SK-N-SH (cell line): ENCODE results near the gene PIK3CA. TPM values are rescaled to one million over a fixed set of nuclear protein-coding genes. Genes with fewer than 3 reads are reported as not detected.

Experiments
- CTCF ChIA-PET: fragments of 300-600, 350-600 bp; formaldehyde crosslinking; extraction: SDS; loops from one replicate; lab custom pipeline; 2021; lab: Yijun Ruan, JAX
- POLR2A ChIA-PET: fragments of 350-600 bp; sonication (Branson Sonifier 250); formaldehyde crosslinking; extraction: SDS; loops from one replicate; lab custom pipeline; 2020; ENCODE audit warnings: antibody characterized with exemption, inconsistent platforms; lab: Yijun Ruan, JAX
- DNase-seq: peaks from one replicate; pipeline ENCODE4 v3.0.0; 2012
- H2AFZ ChIP-seq: fragments of 200-600 bp; sonication (generic); 2 replicates; pipeline ENCODE4 v1.8.1; 2016; ENCODE audit warnings: antibody characterized with exemption, mild to moderate bottlenecking, low read depth
- H3F3A ChIP-seq: fragments of 200-600 bp; sonication (generic); replicated peaks from 2 replicates; pipeline ENCODE3; 2016; ENCODE audit warnings: antibody characterized with exemption, mild to moderate bottlenecking; ENCODE audit not compliant: insufficient read depth
- H3K27ac ChIP-seq, 2 experiments: fragments of 200-500 bp in 1 of 2; fragments of 200-600 bp in 1 of 2; sonication (Bioruptor generic) in 1 of 2; sonication (generic), shearing (Covaris generic) in 1 of 2; 2 replicates each; pipeline versions ENCODE4 v1.5.1 to v1.6.1; 2014 to 2016; ENCODE audit warnings: low read depth in 2 of 2, inconsistent platforms in 1 of 2, low read length in 1 of 2, mild to moderate bottlenecking in 1 of 2, mixed read lengths in 1 of 2
- H3K27me3 ChIP-seq: fragments of 200-600 bp; sonication (generic), shearing (Covaris generic); 2 replicates; pipeline ENCODE4 v1.6.1; 2016; ENCODE audit warnings: mixed run types; ENCODE audit not compliant: insufficient read depth
- H3K36me3 ChIP-seq, 2 experiments: fragments of 200-500 bp in 1 of 2; fragments of 200-600 bp in 1 of 2; sonication (Bioruptor generic) in 1 of 2; sonication (generic) in 1 of 2; replicated peaks in 1 of 2; 2 replicates each; pipeline versions ENCODE3 to v1.5.1; 2014 to 2016; ENCODE audit warnings: low read length in 1 of 2, mild to moderate bottlenecking in 1 of 2; ENCODE audit not compliant: insufficient read depth in 2 of 2, control insufficient read depth in 1 of 2
- H3K4me1 ChIP-seq, 2 experiments: fragments of 200-500 bp in 1 of 2; fragments of 200-600 bp in 1 of 2; sonication (Bioruptor generic) in 1 of 2; sonication (generic), shearing (Covaris generic) in 1 of 2; 2 replicates each; pipeline versions ENCODE4 v1.5.1 to v1.6.1; 2014 to 2016; ENCODE audit warnings: low read depth in 1 of 2, low read length in 1 of 2, mixed run types in 1 of 2; ENCODE audit not compliant: insufficient read depth in 2 of 2, control insufficient read depth in 1 of 2
- H3K4me2 ChIP-seq: fragments of 200-600 bp; sonication (generic), shearing (Covaris generic); 2 replicates; pipeline ENCODE4 v1.6.1; 2017; ENCODE audit warnings: mixed run types
- H3K4me3 ChIP-seq, 2 experiments: fragments of 200-500 bp in 1 of 2; fragments of 200-600 bp in 1 of 2; sonication (Bioruptor generic) in 1 of 2; sonication (generic), shearing (Covaris generic) in 1 of 2; 2 replicates each; pipeline versions ENCODE4 v1.5.1 to v1.8.1; 2014 to 2016; ENCODE audit warnings: low read depth in 2 of 2, inconsistent platforms in 1 of 2, low read length in 1 of 2, mild to moderate bottlenecking in 1 of 2, mixed read lengths in 1 of 2, moderate library complexity in 1 of 2
- H3K79me2 ChIP-seq: fragments of 200-600 bp; sonication (generic); 2 replicates; pipeline ENCODE4 v1.8.1; 2017; ENCODE audit warnings: mild to moderate bottlenecking; ENCODE audit not compliant: insufficient read depth
- H3K9ac ChIP-seq: fragments of 200-600 bp; sonication (generic); 2 replicates; pipeline ENCODE4 v1.6.1; 2017; ENCODE audit warnings: mixed run types
- H3K9me2 ChIP-seq: fragments of 200-600 bp; sonication (generic); 2 replicates; pipeline ENCODE4 v1.6.1; 2017; ENCODE audit warnings: mixed run types
- H3K9me3 ChIP-seq: fragments of 200-600 bp; sonication (generic); 2 replicates; pipeline ENCODE4 v1.6.1; 2017; ENCODE audit warnings: mixed run types, mild to moderate bottlenecking, moderate library complexity
- H4K20me1 ChIP-seq: fragments of 200-600 bp; sonication (generic); 2 replicates; pipeline ENCODE4 v1.6.1; 2017; ENCODE audit warnings: mild to moderate bottlenecking, mixed run types; ENCODE audit not compliant: insufficient read depth
- FOXM1 ChIP-seq: IDR thresholded peaks from 2 replicates; pipeline ENCODE4 v1.4.0; 2012; ENCODE audit warnings: low read depth, mild to moderate bottlenecking
- GATA2 ChIP-seq: sonication (generic); formaldehyde crosslinking; IDR thresholded peaks from 2 replicates; pipeline ENCODE4 v1.5.0; 2020; ENCODE audit warnings: mild to moderate bottlenecking, missing genetic modification reagents
- JUND ChIP-seq: IDR thresholded peaks from 2 replicates; pipeline ENCODE4 v1.4.0; 2012
- MEF2A ChIP-seq: IDR thresholded peaks from 2 replicates; pipeline ENCODE4 v1.4.0; 2012; ENCODE audit warnings: low read depth, borderline replicate concordance
- TEAD4 ChIP-seq: IDR thresholded peaks from 2 replicates; pipeline ENCODE4 v1.4.0; 2012; ENCODE audit warnings: mild to moderate bottlenecking, borderline replicate concordance; ENCODE audit not compliant: insufficient read depth
- WGBS: methylation state at CpG from one replicate; pipeline ENCODE4 v1.1.6; 2017; ENCODE audit warnings: low lambda C conversion rate; 5-methylcytosine and 5-hydroxymethylcytosine counted together
- polyA plus RNA-seq, 3 experiments: library from polyadenylated mRNA; depleted of rRNA; stranded (reverse); fragments of >200 nt; gene quantifications; 2 replicates each; pipeline ENCODE4 v1.2.3, GENCODE V29; 2012
- TF ChIP-seq, protein P1 (sequence below): IDR thresholded peaks from 2 replicates; pipeline ENCODE4 v1.4.0; 2012; ENCODE audit warnings: low read depth
- TF ChIP-seq, protein P2 (sequence below): fragments of 150-350 bp; IDR thresholded peaks from 2 replicates; pipeline ENCODE4 v1.6.1; 2016; ENCODE audit warnings: mild to moderate bottlenecking, low read depth, low read length

Gene PIK3CA
- polyA plus RNA-seq, 1 of the 3 experiments (the other 2 are of a cell fraction): 3.2 TPM

DNA sequence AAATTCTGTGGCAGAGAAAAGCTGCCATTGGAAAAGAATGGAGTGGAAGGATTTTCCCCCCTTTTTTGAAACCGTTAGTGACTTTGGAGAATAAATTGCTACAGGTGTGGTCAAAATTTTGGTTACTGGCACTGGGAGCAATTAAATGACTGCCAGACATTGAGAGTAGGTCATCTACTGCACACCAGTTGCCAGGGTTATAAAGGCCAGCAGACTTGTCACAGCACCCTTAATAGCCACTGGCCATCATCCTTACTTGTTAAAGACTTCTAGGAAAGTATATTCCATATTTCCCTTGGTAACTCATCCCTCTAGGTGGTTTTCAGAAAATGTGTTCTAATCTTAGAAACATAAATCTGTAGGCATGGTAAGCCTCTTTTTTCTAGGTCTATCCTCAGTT, 8.0 kb downstream of the PIK3CA start:
- Histone ChIP-seq H3K9ac (no peak overlapping the region), H3K9me2 (no peaks in the 10 kb centered on the region), H3K4me1 (no peaks in the 10 kb centered on the region; a peak in 3 of 4 replicates), H3K27ac (no peak overlapping the region; a peak in 1 of 4 replicates), H3K79me2 (peaks cover 99% of the 10 kb centered on the region), H3K9me3 (no peaks in the 10 kb centered on the region), H3K27me3 (no peaks in the 10 kb centered on the region), H3F3A (peaks cover 2% of the 10 kb centered on the region), H3K4me2 (no peak overlapping the region), H4K20me1 (peaks cover 42% of the 10 kb centered on the region), H2AFZ (no peak overlapping the region), H3K4me3 (no peak overlapping the region), H3K36me3 (no peaks in the 10 kb centered on the region)
- no peak for DNase-seq
- POLR2A ChIA-PET: no interaction called here
- TF ChIP-seq, protein P1, sequence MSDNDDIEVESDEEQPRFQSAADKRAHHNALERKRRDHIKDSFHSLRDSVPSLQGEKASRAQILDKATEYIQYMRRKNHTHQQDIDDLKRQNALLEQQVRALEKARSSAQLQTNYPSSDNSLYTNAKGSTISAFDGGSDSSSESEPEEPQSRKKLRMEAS: no peak
- no peak for TF ChIP-seq GATA2 (CRISPR knock-in tag)
- TF ChIP-seq, protein P2, sequence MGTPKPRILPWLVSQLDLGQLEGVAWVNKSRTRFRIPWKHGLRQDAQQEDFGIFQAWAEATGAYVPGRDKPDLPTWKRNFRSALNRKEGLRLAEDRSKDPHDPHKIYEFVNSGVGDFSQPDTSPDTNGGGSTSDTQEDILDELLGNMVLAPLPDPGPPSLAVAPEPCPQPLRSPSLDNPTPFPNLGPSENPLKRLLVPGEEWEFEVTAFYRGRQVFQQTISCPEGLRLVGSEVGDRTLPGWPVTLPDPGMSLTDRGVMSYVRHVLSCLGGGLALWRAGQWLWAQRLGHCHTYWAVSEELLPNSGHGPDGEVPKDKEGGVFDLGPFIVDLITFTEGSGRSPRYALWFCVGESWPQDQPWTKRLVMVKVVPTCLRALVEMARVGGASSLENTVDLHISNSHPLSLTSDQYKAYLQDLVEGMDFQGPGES: no peak
- CTCF ChIA-PET: interaction anchor here (1.2 kb wide), 1 partner anchor 51 kb away, joined by 3 read pairs; no protein-coding TSS in a partner anchor
- 94% methylated on average over 1 of the region's 1 CpG for WGBS

DNA sequence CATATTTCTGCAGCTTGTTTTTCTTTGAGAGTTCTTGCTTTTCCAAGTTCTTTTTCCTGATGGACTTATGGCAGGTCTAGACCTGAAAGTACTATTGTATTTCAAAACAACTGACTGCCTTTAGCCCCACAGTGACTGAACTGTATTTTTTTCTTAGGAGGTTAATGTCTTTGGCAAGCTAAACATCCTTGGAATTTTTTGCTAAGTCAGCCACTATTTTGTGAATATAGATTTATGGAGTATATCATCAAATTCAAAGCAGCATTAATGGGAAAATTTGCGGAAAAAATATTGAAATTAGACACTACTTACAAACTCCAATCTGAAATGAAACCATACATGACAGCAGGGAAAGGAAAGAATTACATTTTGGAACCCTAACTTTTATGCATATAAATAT, 8.6 kb downstream of the PIK3CA start:
- H3K79me2 ChIP-seq: peaks cover 97% of the 10 kb centered on the region
- H3K9ac ChIP-seq: no peak overlapping the region
- H3K27me3 ChIP-seq: no peaks in the 10 kb centered on the region
- ChIA-PET POLR2A (no interaction called here), CTCF (interaction anchor here (1.2 kb wide), 1 partner anchor 52 kb away, joined by 3 read pairs; no protein-coding TSS in a partner anchor)
- no peaks in the 10 kb centered on the region for H3K36me3 ChIP-seq
- WGBS: 92% methylated on average over 1 of the region's 1 CpG
- no peak overlapping the region for H3K4me3 ChIP-seq
- H3F3A ChIP-seq: no peaks in the 10 kb centered on the region
- no peaks in the 10 kb centered on the region; a peak in 3 of 4 replicates for H3K4me1 ChIP-seq
- H3K4me2 ChIP-seq: no peak overlapping the region
- no peak overlapping the region for H2AFZ ChIP-seq
- H4K20me1 ChIP-seq: peaks cover 36% of the 10 kb centered on the region; the same call in 1 of the 2 replicates
- no peaks in the 10 kb centered on the region for H3K9me2 ChIP-seq
- no peak overlapping the region for H3K27ac ChIP-seq
- no peak for DNase-seq
- H3K9me3 ChIP-seq: no peaks in the 10 kb centered on the region
- TF ChIP-seq MEF2A (no peak), GATA2 (CRISPR knock-in tag) (no peak), TEAD4 (no peak), JUND (no peak), FOXM1 (no peak)
- TF ChIP-seq, protein P2: no peak
